ENCODE results near the gene ZNF805.

The ZNF805 gene

DNA sequence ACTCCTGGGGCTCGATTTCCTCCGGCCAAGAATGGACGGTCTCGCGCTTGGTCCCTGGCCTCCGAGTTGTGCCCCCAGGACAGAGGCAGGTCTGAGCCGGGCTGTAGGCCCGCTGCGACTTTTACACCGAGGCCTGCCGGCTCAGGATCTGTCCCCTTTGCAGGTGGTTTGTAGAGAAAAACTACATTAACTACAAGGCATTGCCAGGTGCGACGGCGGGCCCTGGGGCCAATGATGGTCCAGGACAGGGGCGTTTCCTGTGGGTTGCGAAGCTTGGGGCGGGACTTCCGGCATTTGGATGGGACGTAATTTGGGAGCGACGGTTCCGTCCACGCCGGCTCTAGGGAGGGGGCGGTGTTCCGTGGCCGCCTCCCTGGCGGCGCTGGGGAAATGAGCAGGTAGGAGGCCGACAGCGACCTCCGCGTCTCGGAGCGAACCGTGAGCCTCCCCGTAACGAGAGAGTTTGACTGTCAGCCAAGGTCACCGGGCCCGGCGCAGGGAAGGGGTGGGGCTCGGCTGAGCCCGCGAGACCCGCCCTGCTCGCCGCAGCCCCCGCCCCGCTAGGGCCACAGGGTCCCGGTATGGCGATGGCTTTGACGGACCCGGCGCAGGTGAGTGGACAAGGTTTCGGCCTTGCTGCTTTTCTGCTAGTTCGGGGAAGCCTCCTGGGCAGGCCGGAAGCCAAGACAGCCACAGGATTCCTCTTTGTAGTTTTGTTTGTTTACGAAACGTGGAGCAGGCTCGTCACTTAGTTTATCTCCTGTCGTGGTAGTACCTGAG lies at the start of gene ZNF805:
Gene ZNF805 (plus strand): TSS at position 322 of the 780 bp plus-strand sequence. CDS start 260 bp downstream, at position 582.
- no peaks in the 10 kb centered on the region for H3K27me3 ChIP-seq (ENCODE audit: low read depth, low read length)
- H3K9ac ChIP-seq (ENCODE audit: low read length), result peak within 1 kb of the TSS; percentile 91
- H3K4me3 ChIP-seq (ENCODE audit: low read length), result peak within 1 kb of the TSS; percentile 95

DNA sequence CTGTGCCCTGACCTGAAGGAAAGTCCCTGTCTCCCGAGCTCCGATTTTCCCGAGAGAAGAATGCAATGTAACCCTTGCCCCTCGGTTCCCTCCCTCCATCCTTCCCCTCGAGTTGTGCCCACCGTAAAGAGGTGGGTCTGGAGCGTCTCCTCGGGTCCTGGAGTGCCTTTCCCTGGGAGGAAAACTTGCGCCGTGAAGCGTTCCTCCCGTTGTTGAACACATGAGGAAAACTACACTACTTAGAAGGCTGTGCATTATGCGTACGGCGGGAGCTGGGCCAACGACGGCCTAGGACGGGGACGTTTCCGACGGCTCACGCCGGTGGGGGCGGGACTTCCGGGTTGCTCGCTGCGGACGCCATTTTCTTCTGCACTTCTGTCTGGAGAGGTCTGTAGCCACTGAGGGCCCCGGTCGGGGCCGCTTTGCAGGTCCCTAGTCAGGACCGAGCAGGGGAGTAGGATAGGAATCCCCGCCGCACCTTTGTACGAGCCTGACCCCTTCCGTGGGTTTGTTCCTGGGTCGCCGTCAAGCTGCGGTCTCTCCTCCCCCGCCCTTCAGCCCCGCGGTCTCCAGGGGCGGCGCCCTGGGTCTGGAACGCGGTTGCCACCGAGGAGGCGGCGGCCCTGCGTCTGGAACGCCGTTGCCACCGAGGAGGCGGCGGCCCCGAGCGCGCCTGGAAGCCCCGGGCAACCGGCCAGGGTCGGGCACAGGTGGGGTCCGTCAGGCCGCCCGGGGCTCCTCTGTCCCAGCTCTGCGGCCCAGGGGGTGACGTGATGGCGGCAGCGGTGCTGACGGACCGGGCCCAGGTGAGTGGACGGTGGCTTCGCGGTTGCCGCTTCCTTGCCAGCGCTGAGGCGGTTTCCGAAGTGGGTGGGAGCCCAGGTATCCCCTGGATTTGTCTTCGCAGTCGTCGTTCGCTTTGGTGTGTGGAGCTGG lies 49.0 kb upstream of the ZNF805 start, which contains the start of gene ZNF264:
Gene ZNF264 (plus strand): TSS at position 360 of the 936 bp plus-strand sequence. CDS start 414 bp downstream, at position 774.
- H3K9me3 ChIP-seq (ENCODE audit: insufficient read depth, low read length), result peaks cover 21% of the 10 kb centered on the region; the same call in 1 of the 2 replicates
- peaks cover 16% of the 10 kb centered on the region; the same call in 1 of the 2 replicates for H4K20me1 ChIP-seq (ENCODE audit: insufficient read depth, low read length)
- peak within 1 kb of the TSS; percentile 99 for H2AFZ ChIP-seq (ENCODE audit: low read depth, low read length)
- H3K36me3 ChIP-seq (replicated peaks; ENCODE audit: low read depth, low read length), result peaks cover 36% of the 10 kb centered on the region
- TF ChIP-seq EZH2phosphoT487 (IDR thresholded peaks at IDR 0.05; ENCODE audit: low read depth), result no peak
- TF ChIP-seq, protein P1, sequence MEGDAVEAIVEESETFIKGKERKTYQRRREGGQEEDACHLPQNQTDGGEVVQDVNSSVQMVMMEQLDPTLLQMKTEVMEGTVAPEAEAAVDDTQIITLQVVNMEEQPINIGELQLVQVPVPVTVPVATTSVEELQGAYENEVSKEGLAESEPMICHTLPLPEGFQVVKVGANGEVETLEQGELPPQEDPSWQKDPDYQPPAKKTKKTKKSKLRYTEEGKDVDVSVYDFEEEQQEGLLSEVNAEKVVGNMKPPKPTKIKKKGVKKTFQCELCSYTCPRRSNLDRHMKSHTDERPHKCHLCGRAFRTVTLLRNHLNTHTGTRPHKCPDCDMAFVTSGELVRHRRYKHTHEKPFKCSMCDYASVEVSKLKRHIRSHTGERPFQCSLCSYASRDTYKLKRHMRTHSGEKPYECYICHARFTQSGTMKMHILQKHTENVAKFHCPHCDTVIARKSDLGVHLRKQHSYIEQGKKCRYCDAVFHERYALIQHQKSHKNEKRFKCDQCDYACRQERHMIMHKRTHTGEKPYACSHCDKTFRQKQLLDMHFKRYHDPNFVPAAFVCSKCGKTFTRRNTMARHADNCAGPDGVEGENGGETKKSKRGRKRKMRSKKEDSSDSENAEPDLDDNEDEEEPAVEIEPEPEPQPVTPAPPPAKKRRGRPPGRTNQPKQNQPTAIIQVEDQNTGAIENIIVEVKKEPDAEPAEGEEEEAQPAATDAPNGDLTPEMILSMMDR (IDR thresholded peaks at IDR 0.05; ENCODE audit: low read depth, low read length), result no peak
- H3K27ac ChIP-seq (ENCODE audit: low read length), result peak within 1 kb of the TSS; percentile 57
- H3K27me3 ChIP-seq (ENCODE audit: low read depth, low read length), result no peaks in the 10 kb centered on the region
- peaks cover 32% of the 10 kb centered on the region for H3K79me2 ChIP-seq (ENCODE audit: low read length)
- H3K9ac ChIP-seq (ENCODE audit: low read length), result peak within 1 kb of the TSS; percentile 87
- peak within 1 kb of the TSS; percentile 95 for H3K4me3 ChIP-seq (ENCODE audit: low read length)
- peak within 1 kb of the TSS; percentile 83 for H3K4me2 ChIP-seq (ENCODE audit: low read length)
- peaks cover 20% of the 10 kb centered on the region for H3K4me1 ChIP-seq (ENCODE audit: low read length)

More for the DNA sequence above, at the start of gene ZNF805:
- TF ChIP-seq, protein P1 (IDR thresholded peaks at IDR 0.05; ENCODE audit: low read depth, low read length), result peak; percentile 9; the same call in 1 of the 2 replicates
- TF ChIP-seq EZH2phosphoT487 (IDR thresholded peaks at IDR 0.05; ENCODE audit: low read depth), result no peak
- Histone ChIP-seq H4K20me1 (ENCODE audit: insufficient read depth, low read length) (no peaks in the 10 kb centered on the region), H3K27ac (ENCODE audit: low read length) (peak within 1 kb of the TSS; percentile 59), H2AFZ (ENCODE audit: low read depth, low read length) (peak within 1 kb of the TSS; percentile 89), H3K36me3 (replicated peaks; ENCODE audit: low read depth, low read length) (peaks cover 10% of the 10 kb centered on the region), H3K9me3 (ENCODE audit: insufficient read depth, low read length) (no peaks in the 10 kb centered on the region), H3K79me2 (ENCODE audit: low read length) (peaks cover 41% of the 10 kb centered on the region), H3K4me1 (ENCODE audit: low read length) (peaks cover 29% of the 10 kb centered on the region), H3K4me2 (ENCODE audit: low read length) (peak within 1 kb of the TSS; percentile 76)

DNA sequence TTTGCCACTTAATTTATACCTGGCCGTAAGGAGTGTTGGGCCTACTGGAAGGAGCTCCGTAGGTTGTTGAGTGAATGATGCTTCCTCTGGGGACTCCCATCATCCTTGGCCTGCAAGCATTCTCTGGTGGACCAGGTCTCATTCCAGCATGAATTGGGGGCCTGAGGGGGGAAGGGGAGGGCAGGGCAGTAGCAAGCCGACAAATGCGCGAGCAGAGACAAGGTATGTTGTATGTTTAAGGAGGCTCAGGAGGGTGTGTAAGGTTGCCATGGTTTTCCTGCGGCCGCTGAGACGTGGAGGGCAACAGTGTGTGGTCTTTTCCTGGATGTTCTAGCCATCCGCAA lies 48.4 kb upstream of the ZNF805 start:
- peak overlapping the region; percentile 57; the same call in 1 of the 2 replicates for H3K27ac ChIP-seq (ENCODE audit: low read length)
- peaks cover 32% of the 10 kb centered on the region for H3K79me2 ChIP-seq (ENCODE audit: low read length)
- H3K9ac ChIP-seq (ENCODE audit: low read length), result peak overlapping the region; percentile 87
- no peak for TF ChIP-seq EZH2phosphoT487 (IDR thresholded peaks at IDR 0.05; ENCODE audit: low read depth)
- TF ChIP-seq, protein P1 (IDR thresholded peaks at IDR 0.05; ENCODE audit: low read depth, low read length), result no peak
- H3K4me3 ChIP-seq (ENCODE audit: low read length), result peak overlapping the region; percentile 95
- H3K4me2 ChIP-seq (ENCODE audit: low read length), result peak overlapping the region; percentile 83
- H3K4me1 ChIP-seq (ENCODE audit: low read length), result peaks cover 20% of the 10 kb centered on the region
- H2AFZ ChIP-seq (ENCODE audit: low read depth, low read length), result no peak overlapping the region
- peaks cover 38% of the 10 kb centered on the region for H3K36me3 ChIP-seq (replicated peaks; ENCODE audit: low read depth, low read length)
- no peaks in the 10 kb centered on the region for H3K27me3 ChIP-seq (ENCODE audit: low read depth, low read length)
- H4K20me1 ChIP-seq (ENCODE audit: insufficient read depth, low read length), result peaks cover 16% of the 10 kb centered on the region; the same call in 1 of the 2 replicates
- H3K9me3 ChIP-seq (ENCODE audit: insufficient read depth, low read length), result peaks cover 21% of the 10 kb centered on the region; the same call in 1 of the 2 replicates

Data from OCI-LY3 (cell line).